Subcutaneous adipose tissue (tissue), 4 donors: ENCODE measurements around the gene UQCRC2. TPM values are rescaled to one million over a fixed set of nuclear protein-coding genes. Genes with fewer than 3 reads are reported as not detected.

Source experiments
- total RNA-seq, 4 donors: library from RNA; depleted of rRNA; stranded (reverse); fragments of >200 nt; gene quantifications; one replicate each; pipeline ENCODE4 v1.1.0, GENCODE V29; 2016
- TF ChIP-seq, protein P1 (sequence below): fragments of 450-650 bp; IDR thresholded peaks from one replicate; pipeline ENCODE4 v1.5.1; 2016; ENCODE audit warnings: low read depth, mild to moderate bottlenecking, control low read depth, antibody characterized with exemption, moderate library complexity

Gene UQCRC2
- total RNA-seq, 4 donors from 2014 or later = 139 to 149 (median 144) TPM

DNA sequence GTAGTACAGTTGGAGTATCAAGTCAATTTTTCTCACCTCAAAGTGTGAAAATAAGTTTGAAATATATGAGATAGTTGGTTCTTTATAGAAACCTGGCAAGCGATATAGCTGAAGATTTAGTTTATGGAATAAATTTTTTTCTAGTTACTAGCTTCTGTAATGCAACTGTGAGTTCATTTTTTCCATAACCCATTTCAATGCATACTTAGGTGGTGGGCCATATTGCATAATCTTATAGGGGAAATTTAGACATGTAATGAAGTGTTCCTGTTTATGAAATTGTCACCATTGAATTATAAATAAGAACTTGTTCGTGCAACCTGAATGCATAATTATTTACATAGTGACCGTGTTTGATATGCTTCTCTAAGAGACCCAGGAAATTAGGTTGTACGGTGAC, 63.8 kb downstream of the UQCRC2 start:
- TF ChIP-seq, protein P1, sequence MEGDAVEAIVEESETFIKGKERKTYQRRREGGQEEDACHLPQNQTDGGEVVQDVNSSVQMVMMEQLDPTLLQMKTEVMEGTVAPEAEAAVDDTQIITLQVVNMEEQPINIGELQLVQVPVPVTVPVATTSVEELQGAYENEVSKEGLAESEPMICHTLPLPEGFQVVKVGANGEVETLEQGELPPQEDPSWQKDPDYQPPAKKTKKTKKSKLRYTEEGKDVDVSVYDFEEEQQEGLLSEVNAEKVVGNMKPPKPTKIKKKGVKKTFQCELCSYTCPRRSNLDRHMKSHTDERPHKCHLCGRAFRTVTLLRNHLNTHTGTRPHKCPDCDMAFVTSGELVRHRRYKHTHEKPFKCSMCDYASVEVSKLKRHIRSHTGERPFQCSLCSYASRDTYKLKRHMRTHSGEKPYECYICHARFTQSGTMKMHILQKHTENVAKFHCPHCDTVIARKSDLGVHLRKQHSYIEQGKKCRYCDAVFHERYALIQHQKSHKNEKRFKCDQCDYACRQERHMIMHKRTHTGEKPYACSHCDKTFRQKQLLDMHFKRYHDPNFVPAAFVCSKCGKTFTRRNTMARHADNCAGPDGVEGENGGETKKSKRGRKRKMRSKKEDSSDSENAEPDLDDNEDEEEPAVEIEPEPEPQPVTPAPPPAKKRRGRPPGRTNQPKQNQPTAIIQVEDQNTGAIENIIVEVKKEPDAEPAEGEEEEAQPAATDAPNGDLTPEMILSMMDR = no peak

DNA sequence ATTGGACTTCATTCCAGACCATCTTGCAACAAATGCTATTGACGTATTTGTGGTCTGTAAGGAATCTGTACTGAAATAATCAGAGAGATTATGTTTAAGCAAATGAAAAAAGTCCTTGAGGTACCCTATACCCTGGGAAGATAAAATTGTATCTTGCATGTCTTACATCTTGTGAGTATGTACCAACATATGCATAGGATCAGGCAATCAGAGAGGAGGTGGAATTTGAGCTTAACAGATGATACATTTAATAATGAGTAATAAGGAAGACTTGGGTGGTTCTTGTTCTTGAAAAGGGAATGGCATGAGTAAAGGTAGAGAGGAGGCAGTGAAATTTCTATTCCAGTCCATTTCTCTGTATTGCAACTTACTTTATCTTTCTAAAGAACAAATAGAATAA, 65.4 kb downstream of the UQCRC2 start:
- TF ChIP-seq, protein P1 = no peak

DNA sequence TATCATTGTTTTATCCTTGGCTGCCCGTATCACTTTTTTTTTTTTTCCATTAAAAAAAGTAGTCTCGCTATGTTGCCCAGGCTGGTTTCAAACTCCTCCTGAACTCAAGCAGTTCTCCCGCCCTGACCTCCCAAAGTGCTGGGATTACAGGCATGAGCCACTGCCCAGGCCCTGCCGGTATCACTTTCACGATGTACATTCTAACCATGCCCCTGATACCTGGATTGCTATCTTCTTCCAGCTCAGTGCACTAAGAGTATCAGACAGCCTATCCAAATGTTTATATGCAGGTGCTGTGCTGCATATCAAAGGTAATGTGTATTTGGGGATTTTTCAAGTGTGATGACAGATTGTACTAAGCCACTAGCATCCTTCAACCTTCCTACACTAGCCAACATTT, 69.0 kb downstream of the UQCRC2 start:
- TF ChIP-seq, protein P1 = no peak

DNA sequence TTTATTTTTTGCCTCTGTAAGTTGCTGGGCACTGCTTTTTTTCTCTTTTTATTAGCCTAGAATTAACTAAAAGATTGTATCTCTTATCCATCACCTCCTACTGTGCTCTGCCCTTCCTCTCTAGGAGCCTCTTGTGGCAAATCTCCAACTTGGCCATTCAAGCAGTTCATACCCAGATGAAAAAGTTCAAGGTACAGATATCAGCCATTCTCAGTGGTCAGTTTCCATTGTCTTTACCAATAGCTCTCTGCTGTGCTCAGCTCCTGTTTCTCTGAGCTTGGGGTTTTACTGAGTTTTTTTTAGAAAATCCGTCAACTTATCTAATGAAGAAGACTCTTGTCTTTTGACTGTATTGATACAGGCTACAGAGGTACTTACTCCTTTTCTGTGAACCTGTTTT, 70.3 kb downstream of the UQCRC2 start:
- TF ChIP-seq, protein P1 = no peak

DNA sequence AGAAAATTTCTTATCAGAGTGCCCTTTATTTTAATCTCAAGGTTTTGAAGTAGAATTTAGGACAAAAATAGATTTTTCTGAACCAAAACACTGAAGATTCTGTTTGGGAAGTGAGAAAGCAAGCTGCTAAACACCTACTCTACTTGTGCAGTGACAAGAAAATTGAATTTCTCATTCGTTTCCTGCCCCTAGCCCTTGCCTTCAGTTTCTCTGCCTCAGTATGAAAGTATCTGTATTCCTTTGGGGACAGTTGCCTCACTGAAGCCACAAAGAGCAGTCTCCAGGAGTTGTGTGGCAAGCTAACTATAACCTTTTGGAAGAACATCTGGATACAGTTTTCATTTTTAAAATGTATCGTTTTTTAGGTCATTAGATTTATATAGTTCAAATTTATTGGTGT, 74.5 kb downstream of the UQCRC2 start:
- TF ChIP-seq, protein P1 = no peak

DNA sequence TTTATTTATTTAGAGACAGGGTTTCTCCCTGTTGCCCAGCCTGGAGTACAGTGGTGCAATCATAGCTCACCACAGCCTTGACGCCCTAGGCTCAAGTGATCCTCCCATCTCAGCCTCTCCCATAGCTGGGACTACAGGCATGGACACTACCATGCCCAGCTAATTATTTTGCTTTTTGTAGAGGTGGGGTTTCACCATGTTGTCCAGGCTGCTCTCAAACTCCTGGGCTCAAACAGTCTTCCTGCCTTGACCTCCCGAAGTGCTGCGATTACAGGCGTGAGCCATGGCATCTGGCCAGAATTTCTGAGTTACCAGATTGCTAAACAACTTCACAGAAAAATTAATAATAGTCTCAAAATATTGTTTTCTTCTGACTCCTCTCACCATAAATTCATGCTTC, 76.5 kb downstream of the UQCRC2 start:
- TF ChIP-seq, protein P1 = no peak

DNA sequence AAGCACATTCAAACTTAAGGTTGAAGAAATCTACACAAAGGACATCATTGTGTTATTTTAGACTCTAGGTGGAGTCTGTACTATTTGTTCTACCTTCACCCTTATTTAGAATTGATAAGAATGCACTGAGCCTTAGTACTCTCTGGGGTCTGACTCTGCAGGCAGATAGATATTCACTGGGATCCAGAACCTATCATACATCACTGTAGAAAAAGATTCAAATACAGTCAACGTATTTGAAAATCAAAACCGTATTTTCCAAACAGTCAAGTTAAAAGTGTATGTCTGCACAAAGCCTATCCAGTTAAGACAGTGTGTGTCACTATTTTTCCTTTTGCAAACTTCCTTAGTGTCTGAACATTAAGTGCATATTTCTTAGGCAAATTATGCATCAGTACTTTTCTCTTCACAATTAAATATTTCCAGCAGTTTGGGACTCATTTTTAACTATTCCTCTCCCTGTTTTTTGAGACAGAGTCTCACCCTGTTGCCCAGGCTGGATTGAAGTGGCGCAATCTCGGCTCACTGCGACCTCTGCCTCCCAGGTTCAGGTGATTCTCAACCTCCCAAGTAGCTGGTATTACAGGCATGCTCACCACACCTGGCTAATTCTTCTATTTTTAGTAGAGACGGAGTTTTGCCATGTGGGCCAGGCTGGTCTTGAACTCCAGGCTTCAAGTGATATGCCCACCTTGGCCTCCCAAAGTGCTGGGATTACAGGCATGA, 77.1 kb downstream of the UQCRC2 start:
- TF ChIP-seq, protein P1 = no peak
